ENCODE measurements around the gene SPON1.

DNA sequence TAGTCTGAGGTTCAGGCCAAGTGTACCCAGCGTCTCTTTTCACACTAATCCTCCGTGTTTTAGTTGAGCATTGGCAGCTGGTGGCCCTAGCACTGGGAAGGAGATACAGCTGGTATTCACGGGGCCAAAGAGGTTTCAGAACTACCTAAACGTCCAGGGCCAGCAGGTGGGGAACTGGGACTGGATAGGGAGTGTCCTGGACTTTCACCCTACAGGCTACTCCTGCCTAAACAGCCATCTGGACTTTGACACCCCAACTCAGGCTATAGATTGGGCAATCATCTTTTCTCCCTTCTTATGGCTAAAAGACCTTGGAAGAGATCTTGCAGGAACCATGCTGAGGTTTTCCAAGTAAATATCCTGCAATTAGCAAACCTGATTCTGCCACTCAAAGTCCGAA, 2.8 kb downstream of the SPON1 start:
- TF ChIP-seq, protein P1, sequence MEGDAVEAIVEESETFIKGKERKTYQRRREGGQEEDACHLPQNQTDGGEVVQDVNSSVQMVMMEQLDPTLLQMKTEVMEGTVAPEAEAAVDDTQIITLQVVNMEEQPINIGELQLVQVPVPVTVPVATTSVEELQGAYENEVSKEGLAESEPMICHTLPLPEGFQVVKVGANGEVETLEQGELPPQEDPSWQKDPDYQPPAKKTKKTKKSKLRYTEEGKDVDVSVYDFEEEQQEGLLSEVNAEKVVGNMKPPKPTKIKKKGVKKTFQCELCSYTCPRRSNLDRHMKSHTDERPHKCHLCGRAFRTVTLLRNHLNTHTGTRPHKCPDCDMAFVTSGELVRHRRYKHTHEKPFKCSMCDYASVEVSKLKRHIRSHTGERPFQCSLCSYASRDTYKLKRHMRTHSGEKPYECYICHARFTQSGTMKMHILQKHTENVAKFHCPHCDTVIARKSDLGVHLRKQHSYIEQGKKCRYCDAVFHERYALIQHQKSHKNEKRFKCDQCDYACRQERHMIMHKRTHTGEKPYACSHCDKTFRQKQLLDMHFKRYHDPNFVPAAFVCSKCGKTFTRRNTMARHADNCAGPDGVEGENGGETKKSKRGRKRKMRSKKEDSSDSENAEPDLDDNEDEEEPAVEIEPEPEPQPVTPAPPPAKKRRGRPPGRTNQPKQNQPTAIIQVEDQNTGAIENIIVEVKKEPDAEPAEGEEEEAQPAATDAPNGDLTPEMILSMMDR (IDR thresholded peaks at IDR 0.05), result no peak
- TF ChIP-seq ZFX (IDR thresholded peaks at IDR 0.05; ENCODE audit: borderline replicate concordance), result no peak
